CD4-positive, alpha-beta T cell (primary cell): ENCODE data around the gene ERMAP. TPM values are rescaled to one million over a fixed set of nuclear protein-coding genes. Genes with fewer than 3 reads are reported as not detected.
A peak's percentile ranks its signal among the peaks of the same experiment; 100 is the strongest.

Source experiments
- ATAC-seq: fragments of 200-7000 bp; cut with Tn5 transposase; one replicate; pipeline ENCODE4 v1.10.0; 2022; ENCODE audit warnings: mild to moderate bottlenecking; ENCODE audit not compliant: poor library complexity
- CTCF ChIA-PET: fragments of 350-600 bp; sonication (Branson Sonifier 250); formaldehyde crosslinking; loops from one replicate; lab custom pipeline; 2021; ENCODE audit warnings: antibody characterized with exemption, inconsistent platforms; lab: Charles Lee
- POLR2A ChIA-PET: fragments of 350-600 bp; sonication (Branson Sonifier 250); formaldehyde crosslinking; loops from one replicate; lab custom pipeline; 2021; ENCODE audit warnings: antibody characterized with exemption, inconsistent platforms; lab: Charles Lee
- DNase-seq, 14 experiments: peaks; one replicate each; pipeline ENCODE4 v3.0.0-alpha.2; 2013 to 2020; ENCODE audit warnings: mixed read lengths in 2 of 14
- H3K27ac ChIP-seq, 2 donors: one replicate each; pipeline versions ENCODE4 v1.5.1 to v1.7.0; 2013; ENCODE audit warnings: low read length in 2 of 2, low read depth in 1 of 2, mild to moderate bottlenecking in 1 of 2
- H3K27me3 ChIP-seq, 2 experiments: 1 replicate in 1 of 2; 2 replicates in 1 of 2; pipeline versions ENCODE4 v1.6.1 to v1.7.0; 2013; ENCODE audit warnings: low read length in 2 of 2, control low read depth in 1 of 2, mild to moderate bottlenecking in 1 of 2, moderate library complexity in 1 of 2; ENCODE audit not compliant: insufficient read depth in 2 of 2, control insufficient read depth in 1 of 2
- H3K36me3 ChIP-seq: one replicate; pipeline ENCODE4 v1.6.1; 2013; ENCODE audit warnings: low read length, control low read depth; ENCODE audit not compliant: insufficient read depth
- H3K4me1 ChIP-seq: one replicate; pipeline ENCODE4 v1.6.1; 2013; ENCODE audit warnings: low read length, control low read depth; ENCODE audit not compliant: insufficient read depth
- H3K4me3 ChIP-seq: one replicate; pipeline ENCODE4 v1.5.1; 2013; ENCODE audit warnings: mild to moderate bottlenecking, low read length, moderate library complexity
- H3K9me3 ChIP-seq, 2 experiments: 1 replicate in 1 of 2; 2 replicates in 1 of 2; pipeline versions ENCODE4 v1.6.1 to v1.7.0; 2013; ENCODE audit warnings: low read length in 2 of 2, mild to moderate bottlenecking in 2 of 2, control low read depth in 1 of 2, moderate library complexity in 1 of 2; ENCODE audit not compliant: control insufficient read depth in 1 of 2, insufficient read depth in 1 of 2
- H3K27ac Mint-ChIP-seq: one replicate; pipeline ENCODE4 v1.8.0; 2020; ENCODE audit warnings: mixed read lengths
- H3K27me3 Mint-ChIP-seq: one replicate; pipeline ENCODE4 v1.8.0; 2021; ENCODE audit warnings: mixed read lengths
- H3K36me3 Mint-ChIP-seq: one replicate; pipeline ENCODE4 v1.8.0; 2021; ENCODE audit warnings: low read depth, mixed read lengths
- H3K4me1 Mint-ChIP-seq: one replicate; pipeline ENCODE4 v1.8.0; 2021; ENCODE audit warnings: low read depth, mixed read lengths
- H3K4me3 Mint-ChIP-seq: one replicate; pipeline ENCODE4 v1.8.0; 2020; ENCODE audit warnings: mild to moderate bottlenecking, mixed read lengths
- H3K9me3 Mint-ChIP-seq: one replicate; pipeline ENCODE4 v1.8.0; 2020; ENCODE audit warnings: mixed read lengths
- intact Hi-C, 2 experiments: fragments of 100-400 bp; cut with DNase I in 1 of 2; cut with micrococcal nuclease in 1 of 2; formaldehyde crosslinking; loops; one replicate each; pipeline versions ENCODE4 v1.15.1 to v1.9.0; 2023 to 2025; cut with DNase I, micrococcal nuclease
- total RNA-seq, 174 experiments: library from RNA in 2 of 174; stranded (reverse) in 2 of 174; gene quantifications; one replicate each; pipeline ENCODE4 v1.2.3 and lab custom pipeline; 2021 to 2026
- TF ChIP-seq, protein P1 (sequence below): fragments of 200-600 bp; IDR thresholded peaks from one replicate; pipeline ENCODE4 v1.8.0; 2022; ENCODE audit warnings: antibody characterized with exemption, mild to moderate bottlenecking

The ERMAP gene
- total RNA-seq, 2 experiments from 2014 or later = 4.4 to 5.0 TPM

DNA sequence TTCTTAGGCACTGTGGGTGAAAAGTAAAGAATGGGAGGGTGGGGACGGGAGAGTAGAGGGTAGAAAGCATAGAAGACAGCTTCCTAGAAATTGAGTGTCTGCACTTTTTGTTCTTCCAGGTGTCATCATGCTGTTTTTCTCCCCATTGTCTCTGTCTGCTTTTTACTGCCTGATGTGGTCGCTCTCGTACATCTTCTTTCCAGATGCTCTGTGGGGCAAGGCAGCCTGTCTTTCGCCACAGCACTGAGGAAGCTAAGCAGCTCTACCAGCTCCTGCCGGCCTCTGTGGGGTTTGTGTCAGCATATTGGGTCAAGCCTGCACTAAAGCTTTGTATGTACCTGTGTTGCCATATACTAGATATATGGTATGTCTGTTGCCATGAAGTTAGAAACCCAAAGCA, 18.9 kb upstream of the ERMAP start:
- H3K27me3 ChIP-seq = no peaks in the 10 kb centered on the region
- TF ChIP-seq, protein P1, sequence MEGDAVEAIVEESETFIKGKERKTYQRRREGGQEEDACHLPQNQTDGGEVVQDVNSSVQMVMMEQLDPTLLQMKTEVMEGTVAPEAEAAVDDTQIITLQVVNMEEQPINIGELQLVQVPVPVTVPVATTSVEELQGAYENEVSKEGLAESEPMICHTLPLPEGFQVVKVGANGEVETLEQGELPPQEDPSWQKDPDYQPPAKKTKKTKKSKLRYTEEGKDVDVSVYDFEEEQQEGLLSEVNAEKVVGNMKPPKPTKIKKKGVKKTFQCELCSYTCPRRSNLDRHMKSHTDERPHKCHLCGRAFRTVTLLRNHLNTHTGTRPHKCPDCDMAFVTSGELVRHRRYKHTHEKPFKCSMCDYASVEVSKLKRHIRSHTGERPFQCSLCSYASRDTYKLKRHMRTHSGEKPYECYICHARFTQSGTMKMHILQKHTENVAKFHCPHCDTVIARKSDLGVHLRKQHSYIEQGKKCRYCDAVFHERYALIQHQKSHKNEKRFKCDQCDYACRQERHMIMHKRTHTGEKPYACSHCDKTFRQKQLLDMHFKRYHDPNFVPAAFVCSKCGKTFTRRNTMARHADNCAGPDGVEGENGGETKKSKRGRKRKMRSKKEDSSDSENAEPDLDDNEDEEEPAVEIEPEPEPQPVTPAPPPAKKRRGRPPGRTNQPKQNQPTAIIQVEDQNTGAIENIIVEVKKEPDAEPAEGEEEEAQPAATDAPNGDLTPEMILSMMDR = no peak
- CTCF ChIA-PET = interaction anchor here (0.8 kb wide), 1 partner anchor 10 kb away, joined by 3 read pairs; no protein-coding TSS in a partner anchor
- H3K4me1 Mint-ChIP-seq = no peaks in the 10 kb centered on the region
- no peaks in the 10 kb centered on the region for H3K4me1 ChIP-seq
- intact Hi-C loops = no loop called here
- no peak overlapping the region for H3K27ac Mint-ChIP-seq
- no peaks in the 10 kb centered on the region for H3K36me3 Mint-ChIP-seq
- no peaks in the 10 kb centered on the region for H3K9me3 Mint-ChIP-seq
- POLR2A ChIA-PET = no interaction called here
- no peak for DNase-seq
- no peak overlapping the region for H3K4me3 ChIP-seq
- H3K4me3 Mint-ChIP-seq = no peak overlapping the region
- H3K36me3 ChIP-seq = no peaks in the 10 kb centered on the region
- ATAC-seq = no peak
- no peaks in the 10 kb centered on the region for H3K9me3 ChIP-seq
- no peaks in the 10 kb centered on the region for H3K27me3 Mint-ChIP-seq
- H3K27ac ChIP-seq = no peak overlapping the region

DNA sequence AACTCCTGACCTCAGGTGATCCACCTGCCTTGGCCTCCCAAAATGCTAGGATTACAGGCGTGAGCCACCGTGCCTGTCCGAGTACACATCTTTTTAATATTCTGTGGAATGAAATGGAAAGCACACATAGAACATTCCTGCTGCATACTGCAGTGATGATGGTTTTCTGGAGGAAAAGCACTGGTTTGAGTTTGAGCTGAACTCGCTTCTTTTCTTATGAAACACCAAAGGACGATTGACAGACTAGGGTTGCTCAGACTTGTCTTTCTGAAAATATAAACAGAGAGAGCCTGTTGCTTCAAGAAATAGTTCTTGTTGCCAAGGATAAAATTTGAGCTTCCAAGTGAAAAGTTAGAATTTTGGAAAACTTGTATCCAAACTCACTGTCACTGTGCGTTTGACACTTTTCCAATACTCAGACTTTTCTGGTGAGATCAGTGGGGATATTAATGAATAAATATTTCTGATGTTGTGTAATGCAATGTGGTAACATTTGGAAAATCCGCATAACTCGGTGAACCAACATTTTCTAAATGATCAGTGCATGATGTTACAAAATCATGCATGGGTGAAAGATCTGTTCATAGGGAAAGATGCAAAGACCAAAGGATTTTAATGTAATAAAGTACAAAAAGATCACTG, 15.0 kb upstream of the ERMAP start:
- ATAC-seq = no peak
- no peaks in the 10 kb centered on the region for H3K4me1 ChIP-seq
- peaks cover 21% of the 10 kb centered on the region for H3K36me3 Mint-ChIP-seq
- H3K27me3 ChIP-seq = no peaks in the 10 kb centered on the region
- TF ChIP-seq, protein P1 = no peak
- H3K4me3 ChIP-seq = no peak overlapping the region
- ChIA-PET POLR2A (interaction anchor here (1.3 kb wide), 1 partner anchor 16 kb away, joined by 3 read pairs; no protein-coding TSS in a partner anchor), CTCF (no interaction called here)
- H3K9me3 Mint-ChIP-seq = no peaks in the 10 kb centered on the region
- H3K27ac Mint-ChIP-seq = no peak overlapping the region
- DNase-seq = no peak
- H3K27me3 Mint-ChIP-seq = no peaks in the 10 kb centered on the region
- intact Hi-C loops = no loop called here
- no peak overlapping the region for H3K27ac ChIP-seq
- H3K9me3 ChIP-seq = no peaks in the 10 kb centered on the region
- no peaks in the 10 kb centered on the region for H3K4me1 Mint-ChIP-seq
- H3K4me3 Mint-ChIP-seq = no peak overlapping the region
- peaks cover 2% of the 10 kb centered on the region for H3K36me3 ChIP-seq

DNA sequence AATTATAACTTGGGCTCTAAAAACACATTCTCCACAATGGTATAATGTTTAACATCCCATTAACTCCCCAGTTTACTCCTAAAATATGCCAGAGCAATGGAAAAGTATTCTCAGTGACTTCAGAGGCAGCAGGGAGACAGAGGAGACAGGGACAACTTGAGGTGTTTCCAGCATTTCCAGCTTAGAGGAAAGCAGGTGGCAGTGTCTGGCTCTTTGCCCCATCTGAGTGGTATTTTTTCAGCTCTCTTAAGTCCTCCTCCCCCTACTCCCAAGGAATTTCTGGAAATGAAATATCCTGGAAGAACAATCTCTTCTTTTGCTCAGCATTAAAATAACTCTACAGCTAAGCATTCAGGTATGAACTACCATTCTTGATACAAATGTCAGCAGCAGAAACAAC, 10.8 kb upstream of the ERMAP start:
- ChIA-PET CTCF (no interaction called here), POLR2A (interaction anchor here (2.2 kb wide), 1 partner anchor 10 kb away, joined by 13 read pairs; the partner anchor contains the start of gene ERMAP)
- Histone ChIP-seq H3K4me1 (peaks cover 5% of the 10 kb centered on the region), H3K27me3 (no peaks in the 10 kb centered on the region), H3K4me3 (no peak overlapping the region), H3K36me3 (peaks cover 4% of the 10 kb centered on the region), H3K9me3 (no peaks in the 10 kb centered on the region), H3K27ac (no peak overlapping the region)
- peak overlapping the region; percentile 57 for H3K27ac Mint-ChIP-seq
- H3K27me3 Mint-ChIP-seq = no peaks in the 10 kb centered on the region
- H3K4me1 Mint-ChIP-seq = peaks cover 6% of the 10 kb centered on the region
- no peak for ATAC-seq
- TF ChIP-seq, protein P1 = no peak
- intact Hi-C loops = no loop called here
- H3K9me3 Mint-ChIP-seq = no peaks in the 10 kb centered on the region
- H3K4me3 Mint-ChIP-seq = no peak overlapping the region
- peaks cover 21% of the 10 kb centered on the region for H3K36me3 Mint-ChIP-seq
- DNase-seq = no peak
